Activated CD4-positive, alpha-beta T cell treated with anti-CD3 and anti-CD28 coated beads, Interleukin-2, amount 50 U/mL, for 24 hours (primary cell): ENCODE data around the gene SEMA3B.
A peak's percentile ranks its signal among the peaks of the same experiment; 100 is the strongest.
"Not testable (repeated sequence)": the region's sequence is repeated elsewhere in the genome, so short reads cannot be mapped to it uniquely, and the experiment has no call there.

Experiments
- DNase-seq, 2 donors: peaks; one replicate each; pipeline ENCODE4 v3.0.0-alpha.2; 2020; ENCODE audit warnings: low read depth in 1 of 2, low spot score in 1 of 2

SEMA3B gene

DNA sequence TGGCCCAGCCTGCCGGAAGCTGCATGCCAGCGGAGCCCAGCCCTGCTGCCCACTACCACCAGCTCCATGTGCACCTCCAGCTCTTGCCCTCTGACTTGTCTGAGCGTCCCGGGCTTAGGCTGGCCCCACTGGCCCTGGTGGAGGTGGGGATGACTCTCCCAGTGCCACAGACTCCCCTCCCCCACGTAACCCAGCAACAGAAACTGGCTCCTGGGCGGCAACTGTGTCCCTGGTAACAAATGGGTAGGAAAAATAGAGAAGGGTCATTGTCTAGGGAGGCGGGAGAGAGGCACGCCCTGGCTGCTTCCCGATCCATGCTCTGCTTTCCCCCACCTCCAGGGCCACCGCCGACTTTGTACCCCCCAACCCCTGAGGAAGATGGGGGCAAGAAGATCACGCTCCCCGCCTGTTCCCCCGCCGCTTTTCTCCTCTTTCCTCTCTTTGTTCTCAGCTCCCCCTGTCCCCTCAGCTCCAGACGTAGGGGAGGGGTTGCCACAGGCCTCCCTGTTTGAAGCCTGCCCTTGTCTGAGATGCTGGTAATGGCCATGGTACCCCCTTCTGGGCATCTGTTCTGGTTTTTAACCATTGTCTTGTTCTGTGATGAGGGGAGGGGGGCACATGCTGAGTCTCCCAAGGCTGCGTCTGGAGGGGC is 10.8 kb upstream of the SEMA3B start:
- DNase-seq = no peak

GRCh38 chr3:50258979-50259378 is 10.0 kb upstream of the SEMA3B start:
- no peak for DNase-seq

- no peak for DNase-seq
Observed at GRCh38 chr3:50259432-50260026, 9.4 kb upstream of the SEMA3B start.

DNA sequence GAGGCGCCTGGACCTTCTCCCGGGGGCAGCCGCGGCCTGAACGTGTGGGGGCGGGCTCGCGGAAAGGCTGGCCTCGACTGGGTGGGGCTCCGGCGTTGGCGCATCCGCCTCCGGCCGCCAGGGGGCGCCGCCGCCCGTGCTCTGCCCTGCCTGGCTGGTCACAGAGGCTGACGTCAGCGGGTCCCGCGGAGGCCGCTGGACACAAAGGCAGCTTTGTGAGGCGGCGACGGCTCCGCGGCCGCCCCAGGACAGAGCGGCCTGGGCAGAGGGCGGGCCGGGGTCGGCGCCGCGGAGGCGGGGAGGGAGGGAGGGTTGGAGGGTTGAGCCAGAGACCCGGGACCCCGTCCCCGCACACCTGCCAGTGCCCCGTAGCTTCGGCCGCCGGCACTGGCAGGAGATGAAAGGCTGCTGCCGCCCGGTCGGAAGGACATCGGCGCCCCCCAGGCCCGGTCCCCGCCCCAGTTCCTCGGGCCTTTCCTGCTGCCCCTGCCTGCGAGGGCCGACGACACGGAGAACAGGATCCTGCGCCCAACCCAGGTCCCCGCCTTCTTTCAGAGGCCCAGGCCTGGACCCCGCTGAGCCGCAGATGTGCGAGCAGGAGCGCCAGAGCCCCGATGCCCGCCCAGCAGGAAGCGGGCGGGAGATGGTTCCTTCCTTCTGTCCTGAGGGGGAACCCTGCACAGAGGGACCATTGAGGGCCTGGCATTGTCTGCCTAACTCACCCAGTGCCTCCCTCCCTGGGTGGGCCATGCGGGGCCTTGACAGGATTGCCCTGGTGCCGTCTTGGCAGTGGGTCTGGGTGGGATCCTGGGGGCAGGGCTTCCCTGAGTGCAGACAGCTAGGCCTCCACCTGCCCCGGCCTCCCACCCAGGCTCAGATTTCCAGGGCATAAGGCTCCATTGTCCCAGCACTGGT is 8.7 kb upstream of the SEMA3B start:
- DNase-seq = peak; percentile 53 to 75

DNA sequence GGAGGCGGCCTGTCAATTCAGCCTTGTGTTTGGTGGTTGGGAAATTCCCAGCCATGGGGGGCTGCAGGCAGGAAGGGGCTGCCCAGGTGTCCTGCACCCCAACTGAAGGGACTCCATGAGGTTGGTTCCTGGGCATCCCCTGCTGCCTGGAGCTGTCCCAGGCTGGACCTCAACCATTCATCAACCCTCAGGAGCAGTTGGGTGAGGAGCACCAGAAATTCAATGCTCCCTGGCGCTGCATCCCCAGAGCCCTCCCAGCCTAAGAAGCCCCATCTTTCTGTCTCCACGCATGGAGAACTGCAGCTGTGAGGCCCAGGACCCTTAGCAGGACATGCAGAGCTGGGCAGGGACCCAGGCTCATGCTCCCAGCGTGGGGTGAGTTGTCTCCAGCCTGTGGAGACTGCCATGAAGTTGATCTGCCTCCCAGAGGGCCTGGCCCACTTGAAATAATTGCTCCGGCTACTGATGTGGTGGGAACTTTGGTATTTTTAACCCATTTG is 8.0 kb upstream of the SEMA3B start:
- DNase-seq = no peak

- DNase-seq = no peak
Observed at GRCh38 chr3:50261505-50261904, 7.4 kb upstream of the SEMA3B start.

DNA sequence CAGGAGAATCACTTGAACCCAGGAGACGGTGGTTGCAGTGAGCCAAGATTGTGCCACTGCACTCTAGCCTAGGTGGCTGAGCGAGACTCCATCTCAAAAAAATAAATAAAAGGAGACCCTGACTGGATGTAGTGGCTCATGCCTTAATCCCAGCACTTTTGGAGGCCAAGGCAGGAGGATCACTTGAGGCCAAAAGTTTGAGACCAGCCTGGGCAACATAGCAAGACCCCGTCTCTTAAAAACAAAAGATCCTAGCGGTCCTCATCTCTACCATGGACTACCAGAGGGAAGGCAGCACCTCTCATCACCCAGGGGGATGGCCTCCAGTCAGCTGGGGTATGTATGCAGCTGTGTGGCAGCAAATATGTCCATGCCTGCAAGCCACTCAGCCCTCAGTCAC is 6.7 kb upstream of the SEMA3B start:
- DNase-seq = not testable (repeated sequence)

- no peak for DNase-seq
Observed at GRCh38 chr3:50262778-50263177, 6.2 kb upstream of the SEMA3B start.

- no peak for DNase-seq
Observed at GRCh38 chr3:50263478-50264382, 5.2 kb upstream of the SEMA3B start.

DNA sequence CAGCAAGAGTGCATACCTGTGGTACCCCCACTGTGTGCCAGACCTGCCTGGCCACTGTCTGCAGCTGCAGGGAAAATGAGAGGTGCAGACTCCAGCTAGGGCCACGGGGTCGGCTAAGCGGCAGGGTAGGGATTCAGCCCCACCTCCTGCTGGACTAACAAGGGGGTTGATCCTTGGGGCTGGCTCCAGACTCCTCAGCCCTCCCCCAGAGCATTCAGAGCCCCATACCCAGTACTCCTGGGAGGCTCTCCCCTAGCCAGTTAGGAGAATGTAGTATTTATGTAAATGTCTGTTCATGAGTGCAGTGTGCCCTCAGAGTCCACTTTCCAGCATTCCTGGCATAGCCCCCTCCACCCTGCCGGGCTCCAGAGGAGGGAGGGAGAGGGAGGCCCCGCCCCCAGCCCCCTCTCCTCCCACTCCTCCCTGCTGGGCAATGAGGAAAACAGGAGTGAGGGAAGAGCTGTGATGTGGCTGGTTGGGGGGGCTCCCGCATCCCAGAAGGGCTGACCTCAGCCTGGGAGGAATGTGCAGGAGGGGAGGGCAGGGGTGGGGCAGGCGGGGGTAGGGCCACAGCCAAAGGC is 4.5 kb upstream of the SEMA3B start:
- no peak for DNase-seq

GRCh38 chr3:50264964-50265485 is 3.9 kb upstream of the SEMA3B start:
- no peak for DNase-seq

DNA sequence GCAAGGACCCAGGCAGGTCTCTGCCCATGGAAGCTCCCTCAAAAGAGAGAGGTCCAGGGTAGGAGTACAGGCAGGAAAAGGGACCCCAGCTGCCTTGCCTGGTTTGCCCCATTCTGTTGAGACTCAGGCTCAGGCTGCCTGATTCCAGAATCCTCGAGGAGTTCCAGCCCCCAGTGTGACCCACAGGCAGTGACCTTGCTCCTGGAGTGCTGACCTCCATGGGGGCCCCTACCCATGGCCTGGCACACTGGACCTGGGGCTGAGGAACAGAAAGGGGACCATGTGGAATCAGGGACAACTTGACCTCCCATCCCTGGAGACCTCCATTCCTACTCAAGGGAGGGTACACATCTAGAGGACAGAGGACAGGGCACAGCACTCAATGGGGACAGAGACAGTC is 3.4 kb upstream of the SEMA3B start:
- DNase-seq = no peak

DNA sequence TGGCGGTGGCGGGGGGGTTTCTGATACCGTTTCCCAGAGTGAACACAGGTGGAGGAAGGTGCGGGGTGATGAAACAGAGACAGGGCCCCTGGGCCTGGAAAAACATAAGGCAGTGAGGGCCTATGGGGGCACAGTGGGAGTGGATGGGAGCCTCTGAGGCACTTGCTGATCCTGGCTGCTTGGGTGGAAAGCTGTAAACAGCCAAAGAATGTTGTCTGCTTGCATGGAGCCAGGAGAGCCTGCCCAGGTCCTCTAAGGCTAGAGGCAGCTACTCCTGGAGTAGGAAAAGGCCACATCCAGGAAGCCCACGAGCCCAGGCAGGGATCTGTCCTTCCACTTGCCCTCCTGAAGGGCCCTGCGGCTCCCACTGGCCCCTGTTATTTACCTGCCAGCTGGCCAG is 2.9 kb upstream of the SEMA3B start:
- DNase-seq = no peak

- DNase-seq = no peak
Observed at GRCh38 chr3:50266836-50267235, 2.1 kb upstream of the SEMA3B start.

GRCh38 chr3:50267280-50267913 is 1.6 kb upstream of the SEMA3B start:
- no peak for DNase-seq

- DNase-seq = no peak
Observed at GRCh38 chr3:50268276-50268675, 671 bp upstream of the SEMA3B start.

- no peak for DNase-seq
Observed at GRCh38 chr3:50269460-50269859, 513 bp downstream of the SEMA3B start.

GRCh38 chr3:50269977-50270413 is 1.0 kb downstream of the SEMA3B start:
- no peak for DNase-seq

GRCh38 chr3:50270422-50271224 is 1.7 kb downstream of the SEMA3B start:
- DNase-seq = no peak
